B cell (primary cell): Measurements from ENCODE around the gene HMGB2. TPM values are rescaled to one million over a fixed set of nuclear protein-coding genes. Genes with fewer than 3 reads are reported as not detected.

ENCODE experiments used
- polyA plus RNA-seq: library from polyadenylated mRNA; depleted of rRNA; stranded (reverse); fragments of >200 nt; gene quantifications from 2 replicates; pipeline ENCODE4 v1.2.3, GENCODE V29; 2012
- total RNA-seq, 2 donors: library from RNA; stranded (reverse); fragments of 120-200 nt in 1 of 2; gene quantifications; 1 replicate in 1 of 2; 2 replicates in 1 of 2; pipeline versions ENCODE4 v1.2.3 to v1.2.4, GENCODE V29; 2013 to 2022

HMGB2 gene
- total and polyA plus RNA-seq, 2 donors (not counting 1 experiment from before 2014, with no cell fraction given): 44.1 to 82.5 TPM

Other genes starting within 250 kb of the HMGB2 start
- 23.7 and 26.8 TPM in 2 replicates for gene GALNT7, start 165.5 kb downstream of the HMGB2 start, total RNA-seq
- 5.8 and 8.8 TPM in 2 replicates for gene GALNT7, start 165.5 kb downstream of the HMGB2 start, polyA plus RNA-seq
- gene SAP30, start 36.6 kb upstream of the HMGB2 start, total RNA-seq: 2.5 and 2.7 TPM in 2 replicates
- 3.5 and 4.8 TPM in 2 replicates for gene SAP30, start 36.6 kb upstream of the HMGB2 start, polyA plus RNA-seq
- gene SCRG1, start 64.8 kb upstream of the HMGB2 start, total RNA-seq: not detected in 2 replicates
- gene SCRG1, start 64.8 kb upstream of the HMGB2 start, polyA plus RNA-seq: not detected in 2 replicates
- not detected in 2 replicates for gene HAND2, start 195.9 kb upstream of the HMGB2 start, total RNA-seq
- gene HAND2, start 195.9 kb upstream of the HMGB2 start, polyA plus RNA-seq: not detected in 2 replicates